ENCODE measurements around the gene C6orf132.
"Not testable (repeated sequence)": the region's sequence is repeated elsewhere in the genome, so short reads cannot be mapped to it uniquely, and the experiment has no call there.

The C6orf132 gene

GRCh38 chr6:42175860-42176259 is 33.4 kb upstream of the C6orf132 start:
- no peak overlapping the region for H3K9ac ChIP-seq (ENCODE audit: low read length in 2 of 2)
- no peaks in the 10 kb centered on the region for H3K4me1 ChIP-seq (ENCODE audit: control insufficient read depth, insufficient read depth, low read length)
- no peaks in the 10 kb centered on the region for H3K9me3 ChIP-seq (ENCODE audit: control insufficient read depth in 2 of 2, low read length in 2 of 2)

DNA sequence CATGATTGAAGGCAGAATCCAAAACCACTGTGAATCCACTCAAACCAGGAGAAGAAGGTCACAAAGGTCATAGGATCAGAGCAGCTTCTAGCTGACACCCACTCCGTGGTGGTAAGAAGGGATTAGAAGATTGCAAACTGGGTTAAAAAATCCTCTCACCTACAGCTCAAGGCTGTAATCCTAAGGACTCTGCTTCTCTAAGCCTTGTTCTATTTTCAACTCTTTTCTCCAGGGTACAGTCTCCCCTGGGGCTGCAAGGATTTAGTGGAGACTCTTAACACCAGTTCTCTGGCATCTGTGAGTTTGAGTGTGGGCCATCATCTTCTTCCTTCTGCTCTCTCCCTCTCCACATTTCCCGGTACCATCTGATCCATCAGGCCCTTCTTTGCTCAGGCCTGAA is 30.7 kb upstream of the C6orf132 start, which contains the start of gene GUCA1A:
GUCA1A (plus strand) TSS at position 264 of the 400 bp plus-strand sequence. CDS start 250 bp downstream, outside the sequence.
- no peak within 1 kb of the TSS for H3K27ac ChIP-seq (ENCODE audit: low read length)
- H3K4me1 ChIP-seq (ENCODE audit: control insufficient read depth, insufficient read depth, low read length), result no peaks in the 10 kb centered on the region
- no peaks in the 10 kb centered on the region for H3K36me3 ChIP-seq (ENCODE audit: control insufficient read depth in 2 of 2, insufficient read depth in 2 of 2, low read length in 2 of 2)
- H3K27me3 ChIP-seq (ENCODE audit: control insufficient read depth in 1 of 2, insufficient read depth in 2 of 2, low read length in 2 of 2), result peaks cover 5 to 6% of the 10 kb centered on the region in 2 donors
- no peak within 1 kb of the TSS for H3K9ac ChIP-seq (ENCODE audit: low read length in 2 of 2)
- no peaks in the 10 kb centered on the region for H3K9me3 ChIP-seq (ENCODE audit: control insufficient read depth in 2 of 2, low read length in 2 of 2)
- no peak within 1 kb of the TSS for H3K4me3 ChIP-seq (ENCODE audit: low read length in 2 of 2)

More at GRCh38 chr6:42175860-42176259, 33.4 kb upstream of the C6orf132 start:
- Histone ChIP-seq H3K27ac (ENCODE audit: low read length) (no peak overlapping the region), H3K27me3 (ENCODE audit: control insufficient read depth in 1 of 2, insufficient read depth in 2 of 2, low read length in 2 of 2) (peaks cover 10 to 18% of the 10 kb centered on the region in 2 donors), H3K36me3 (ENCODE audit: control insufficient read depth in 2 of 2, insufficient read depth in 2 of 2, low read length in 2 of 2) (no peaks in the 10 kb centered on the region), H3K4me3 (ENCODE audit: low read length in 2 of 2) (no peak overlapping the region)

DNA sequence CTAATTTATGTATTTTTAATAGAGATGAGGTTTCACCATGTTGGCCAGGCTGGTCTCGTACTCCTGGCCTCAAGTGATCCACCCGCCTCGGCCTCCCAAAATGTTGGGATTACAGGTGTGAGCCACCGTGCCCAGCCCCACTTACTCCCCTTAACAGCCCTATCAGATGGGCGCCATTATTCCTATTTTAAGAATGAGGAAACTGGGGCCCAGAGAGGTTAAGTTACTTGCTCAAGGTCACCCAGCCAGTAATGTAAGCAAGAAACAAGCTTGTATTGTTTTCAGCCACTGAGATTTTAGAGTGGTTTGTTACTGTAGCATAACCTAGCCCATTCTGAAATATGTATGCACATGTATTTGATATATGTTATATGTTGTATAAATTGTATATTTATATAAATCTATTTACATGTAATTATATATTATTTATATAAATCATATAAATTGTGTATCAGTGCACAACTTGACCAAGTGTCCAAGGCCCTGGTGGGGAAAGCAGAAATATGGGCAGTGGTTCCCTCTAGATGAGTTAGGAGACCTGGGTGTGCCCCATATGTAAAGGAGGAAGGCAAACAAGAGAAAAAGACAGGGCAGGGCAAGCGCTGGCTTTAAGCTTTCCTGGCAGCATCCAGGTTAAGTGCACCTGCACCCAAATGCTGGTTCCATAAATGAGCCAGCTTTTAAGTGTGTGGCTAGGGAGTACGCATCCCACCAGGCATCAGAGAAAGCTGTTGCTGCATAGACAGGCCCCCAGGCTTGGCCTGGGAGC is 29.6 kb upstream of the C6orf132 start:
- no peaks in the 10 kb centered on the region for H3K36me3 ChIP-seq (ENCODE audit: control insufficient read depth in 2 of 2, insufficient read depth in 2 of 2, low read length in 2 of 2)
- H3K9ac ChIP-seq (ENCODE audit: low read length in 2 of 2), result no peak overlapping the region
- H3K4me1 ChIP-seq (ENCODE audit: control insufficient read depth, insufficient read depth, low read length), result no peaks in the 10 kb centered on the region
- no peak overlapping the region for H3K27ac ChIP-seq (ENCODE audit: low read length)
- peaks cover 0 to 2% of the 10 kb centered on the region in 2 donors for H3K27me3 ChIP-seq (ENCODE audit: control insufficient read depth in 1 of 2, insufficient read depth in 2 of 2, low read length in 2 of 2)
- no peak overlapping the region for H3K4me3 ChIP-seq (ENCODE audit: low read length in 2 of 2)
- no peaks in the 10 kb centered on the region for H3K9me3 ChIP-seq (ENCODE audit: control insufficient read depth in 2 of 2, low read length in 2 of 2)

- not testable (repeated sequence) for H3K27ac ChIP-seq (ENCODE audit: low read length); H3K4me3 ChIP-seq (ENCODE audit: low read length in 2 of 2); H3K4me1 ChIP-seq (ENCODE audit: control insufficient read depth, insufficient read depth, low read length); H3K27me3 ChIP-seq (ENCODE audit: control insufficient read depth in 1 of 2, insufficient read depth in 2 of 2, low read length in 2 of 2); H3K36me3 ChIP-seq (ENCODE audit: control insufficient read depth in 2 of 2, insufficient read depth in 2 of 2, low read length in 2 of 2); H3K9me3 ChIP-seq (ENCODE audit: control insufficient read depth in 2 of 2, low read length in 2 of 2); H3K9ac ChIP-seq (ENCODE audit: low read length in 2 of 2)
Measured at GRCh38 chr6:42169780-42170179, 27.4 kb upstream of the C6orf132 start.

GRCh38 chr6:42168650-42169049 is 26.2 kb upstream of the C6orf132 start:
- no peaks in the 10 kb centered on the region for H3K4me1 ChIP-seq (ENCODE audit: control insufficient read depth, insufficient read depth, low read length)
- no peaks in the 10 kb centered on the region for H3K27me3 ChIP-seq (ENCODE audit: control insufficient read depth in 1 of 2, insufficient read depth in 2 of 2, low read length in 2 of 2)
- no peak overlapping the region for H3K9ac ChIP-seq (ENCODE audit: low read length in 2 of 2)
- no peaks in the 10 kb centered on the region for H3K36me3 ChIP-seq (ENCODE audit: control insufficient read depth in 2 of 2, insufficient read depth in 2 of 2, low read length in 2 of 2)
- H3K9me3 ChIP-seq (ENCODE audit: control insufficient read depth in 2 of 2, low read length in 2 of 2), result no peaks in the 10 kb centered on the region
- no peak overlapping the region for H3K4me3 ChIP-seq (ENCODE audit: low read length in 2 of 2)
- H3K27ac ChIP-seq (ENCODE audit: low read length), result no peak overlapping the region

DNA sequence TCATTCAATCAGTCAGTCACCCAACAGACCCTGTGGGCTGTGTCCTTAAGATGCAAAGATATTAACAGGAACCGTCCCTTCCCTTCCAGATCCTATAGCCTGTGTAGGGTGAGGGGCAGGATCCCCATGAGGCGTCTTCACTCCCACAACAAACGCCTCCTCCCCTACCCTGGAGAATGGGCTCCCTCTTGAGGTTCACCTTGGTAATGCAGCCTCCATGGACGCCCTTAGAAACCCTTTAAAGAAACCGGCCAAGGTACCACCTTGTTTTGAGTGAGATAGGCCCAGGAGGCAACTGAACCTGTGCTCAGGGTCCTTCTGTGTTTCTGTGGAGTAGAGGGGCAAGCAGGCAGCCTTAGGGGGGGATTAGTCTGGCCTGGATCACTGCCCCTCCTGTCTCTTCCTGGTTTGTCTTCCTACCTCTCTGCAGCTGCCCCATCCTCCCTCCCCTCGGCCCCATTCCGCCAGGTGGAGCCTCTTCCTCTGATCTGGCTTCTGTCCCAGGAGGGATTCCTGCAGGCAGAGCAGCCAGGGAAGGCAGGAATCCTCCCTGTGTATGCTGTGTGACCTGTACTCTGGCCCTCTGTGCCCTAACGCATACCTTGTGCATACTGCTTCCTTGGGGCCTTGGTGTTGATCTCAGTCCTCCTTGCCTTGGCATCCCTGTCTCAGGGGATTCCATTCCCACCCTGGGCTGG is 24.2 kb upstream of the C6orf132 start:
- H3K27me3 ChIP-seq (ENCODE audit: control insufficient read depth in 1 of 2, insufficient read depth in 2 of 2, low read length in 2 of 2), result no peaks in the 10 kb centered on the region
- H3K27ac ChIP-seq (ENCODE audit: low read length), result no peak overlapping the region
- no peaks in the 10 kb centered on the region for H3K36me3 ChIP-seq (ENCODE audit: control insufficient read depth in 2 of 2, insufficient read depth in 2 of 2, low read length in 2 of 2)
- H3K9me3 ChIP-seq (ENCODE audit: control insufficient read depth in 2 of 2, low read length in 2 of 2), result no peaks in the 10 kb centered on the region
- H3K4me1 ChIP-seq (ENCODE audit: control insufficient read depth, insufficient read depth, low read length), result no peaks in the 10 kb centered on the region
- no peak overlapping the region for H3K4me3 ChIP-seq (ENCODE audit: low read length in 2 of 2)
- H3K9ac ChIP-seq (ENCODE audit: low read length in 2 of 2), result no peak overlapping the region

DNA sequence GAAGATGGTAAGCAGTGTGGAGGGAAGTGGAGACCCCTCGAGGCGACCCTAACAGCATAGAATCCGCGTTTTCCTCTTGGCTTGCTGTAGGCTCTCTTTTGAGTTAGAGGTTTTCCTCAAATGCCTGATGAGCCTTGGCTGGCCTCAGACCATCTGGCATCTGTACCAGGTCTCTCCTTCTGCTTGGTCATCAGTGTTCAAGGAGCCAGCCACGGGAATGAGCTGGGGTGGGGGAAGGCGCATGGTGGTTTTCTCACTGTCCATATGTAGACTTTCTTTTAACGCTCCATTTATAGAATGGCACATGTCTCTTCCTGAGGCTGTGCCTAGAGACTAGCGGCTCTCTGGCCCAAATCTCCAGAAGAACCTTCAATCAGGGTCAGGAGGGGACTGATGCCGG is 22.6 kb upstream of the C6orf132 start:
- H3K9ac ChIP-seq (ENCODE audit: low read length in 2 of 2), result no peak overlapping the region

DNA sequence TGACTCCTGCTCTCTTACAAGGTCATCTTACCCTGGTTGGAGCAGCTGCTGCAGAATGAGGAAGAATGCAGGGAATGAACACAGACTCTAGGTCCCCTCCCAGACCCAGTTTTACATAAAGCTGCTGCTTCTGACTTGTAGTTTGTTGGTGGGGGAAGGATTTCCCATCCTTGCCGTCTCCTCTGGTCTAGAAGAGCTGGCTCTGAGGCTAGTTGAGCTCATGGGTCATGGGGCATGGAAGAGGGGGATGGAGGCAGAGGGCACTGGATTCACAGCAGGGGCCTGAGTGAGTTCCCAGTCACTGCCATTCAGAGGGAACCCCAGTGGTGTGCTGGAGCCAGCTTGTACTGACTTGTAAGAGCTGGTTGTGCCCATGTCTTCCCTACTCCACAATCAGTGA is 21.6 kb upstream of the C6orf132 start:
- H3K9ac ChIP-seq (ENCODE audit: low read length in 2 of 2), result no peak overlapping the region
- no peak overlapping the region for H3K27ac ChIP-seq (ENCODE audit: low read length)
- no peaks in the 10 kb centered on the region for H3K9me3 ChIP-seq (ENCODE audit: control insufficient read depth in 2 of 2, low read length in 2 of 2)
- no peak overlapping the region for H3K4me3 ChIP-seq (ENCODE audit: low read length in 2 of 2)
- peaks cover 0 to 5% of the 10 kb centered on the region in 2 donors for H3K27me3 ChIP-seq (ENCODE audit: control insufficient read depth in 1 of 2, insufficient read depth in 2 of 2, low read length in 2 of 2)
- no peaks in the 10 kb centered on the region for H3K4me1 ChIP-seq (ENCODE audit: control insufficient read depth, insufficient read depth, low read length)
- no peaks in the 10 kb centered on the region for H3K36me3 ChIP-seq (ENCODE audit: control insufficient read depth in 2 of 2, insufficient read depth in 2 of 2, low read length in 2 of 2)

More for the DNA sequence above, 22.6 kb upstream of the C6orf132 start:
- Histone ChIP-seq H3K36me3 (ENCODE audit: control insufficient read depth in 2 of 2, insufficient read depth in 2 of 2, low read length in 2 of 2) (no peaks in the 10 kb centered on the region), H3K9me3 (ENCODE audit: control insufficient read depth in 2 of 2, low read length in 2 of 2) (no peaks in the 10 kb centered on the region), H3K4me1 (ENCODE audit: control insufficient read depth, insufficient read depth, low read length) (no peaks in the 10 kb centered on the region), H3K27ac (ENCODE audit: low read length) (no peak overlapping the region), H3K27me3 (ENCODE audit: control insufficient read depth in 1 of 2, insufficient read depth in 2 of 2, low read length in 2 of 2) (peaks cover 0 to 2% of the 10 kb centered on the region in 2 donors), H3K4me3 (ENCODE audit: low read length in 2 of 2) (no peak overlapping the region)

DNA sequence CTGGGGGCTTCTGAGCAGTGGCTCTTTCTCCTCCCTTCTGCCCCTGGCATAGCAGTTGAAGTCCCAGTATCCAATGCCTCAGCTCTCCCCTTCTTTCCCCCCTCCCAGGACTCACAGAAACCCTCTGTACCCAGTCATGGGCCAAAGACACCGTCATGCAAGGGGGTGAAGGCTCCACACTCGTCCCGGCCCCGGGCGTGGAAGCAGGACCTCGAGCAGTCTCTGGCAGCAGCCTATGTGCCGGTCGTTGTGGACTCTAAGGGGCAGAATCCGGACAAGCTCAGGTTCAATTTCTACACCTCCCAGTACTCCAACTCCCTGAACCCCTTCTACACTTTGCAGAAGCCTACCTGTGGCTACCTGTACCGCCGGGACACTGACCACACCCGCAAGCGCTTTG is 20.4 kb upstream of the C6orf132 start:
- Histone ChIP-seq H3K4me3 (ENCODE audit: low read length in 2 of 2) (no peak overlapping the region), H3K9ac (ENCODE audit: low read length in 2 of 2) (no peak overlapping the region), H3K4me1 (ENCODE audit: control insufficient read depth, insufficient read depth, low read length) (peaks cover 2% of the 10 kb centered on the region), H3K36me3 (ENCODE audit: control insufficient read depth in 2 of 2, insufficient read depth in 2 of 2, low read length in 2 of 2) (no peaks in the 10 kb centered on the region), H3K27ac (ENCODE audit: low read length) (no peak overlapping the region), H3K9me3 (ENCODE audit: control insufficient read depth in 2 of 2, low read length in 2 of 2) (no peaks in the 10 kb centered on the region), H3K27me3 (ENCODE audit: control insufficient read depth in 1 of 2, insufficient read depth in 2 of 2, low read length in 2 of 2) (peaks cover 0 to 5% of the 10 kb centered on the region in 2 donors)

GRCh38 chr6:42162384-42162783 is 20.0 kb upstream of the C6orf132 start:
- H3K27me3 ChIP-seq (ENCODE audit: control insufficient read depth in 1 of 2, insufficient read depth in 2 of 2, low read length in 2 of 2), result peaks cover 0 to 5% of the 10 kb centered on the region in 2 donors
- no peak overlapping the region for H3K4me3 ChIP-seq (ENCODE audit: low read length in 2 of 2)
- H3K9me3 ChIP-seq (ENCODE audit: control insufficient read depth in 2 of 2, low read length in 2 of 2), result no peaks in the 10 kb centered on the region
- no peaks in the 10 kb centered on the region for H3K36me3 ChIP-seq (ENCODE audit: control insufficient read depth in 2 of 2, insufficient read depth in 2 of 2, low read length in 2 of 2)
- no peak overlapping the region for H3K27ac ChIP-seq (ENCODE audit: low read length)
- no peak overlapping the region for H3K9ac ChIP-seq (ENCODE audit: low read length in 2 of 2)
- H3K4me1 ChIP-seq (ENCODE audit: control insufficient read depth, insufficient read depth, low read length), result peaks cover 3% of the 10 kb centered on the region
